Breast epithelium (tissue), 3 donors: Measurements from ENCODE around the gene DPYSL4.

ENCODE experiments used
- POLR2A ChIP-seq: fragments of 450-650 bp; IDR thresholded peaks from one replicate; pipeline ENCODE4 v1.6.1; 2016; ENCODE audit warnings: antibody characterized with exemption, mild to moderate bottlenecking, moderate library complexity
- TF ChIP-seq, protein P1 (sequence below), 3 donors: fragments of 450-650 bp; IDR thresholded peaks; one replicate each; pipeline ENCODE4 v1.5.1; 2016 to 2017; ENCODE audit warnings: antibody characterized with exemption in 3 of 3, mild to moderate bottlenecking in 3 of 3, moderate library complexity in 3 of 3

DNA sequence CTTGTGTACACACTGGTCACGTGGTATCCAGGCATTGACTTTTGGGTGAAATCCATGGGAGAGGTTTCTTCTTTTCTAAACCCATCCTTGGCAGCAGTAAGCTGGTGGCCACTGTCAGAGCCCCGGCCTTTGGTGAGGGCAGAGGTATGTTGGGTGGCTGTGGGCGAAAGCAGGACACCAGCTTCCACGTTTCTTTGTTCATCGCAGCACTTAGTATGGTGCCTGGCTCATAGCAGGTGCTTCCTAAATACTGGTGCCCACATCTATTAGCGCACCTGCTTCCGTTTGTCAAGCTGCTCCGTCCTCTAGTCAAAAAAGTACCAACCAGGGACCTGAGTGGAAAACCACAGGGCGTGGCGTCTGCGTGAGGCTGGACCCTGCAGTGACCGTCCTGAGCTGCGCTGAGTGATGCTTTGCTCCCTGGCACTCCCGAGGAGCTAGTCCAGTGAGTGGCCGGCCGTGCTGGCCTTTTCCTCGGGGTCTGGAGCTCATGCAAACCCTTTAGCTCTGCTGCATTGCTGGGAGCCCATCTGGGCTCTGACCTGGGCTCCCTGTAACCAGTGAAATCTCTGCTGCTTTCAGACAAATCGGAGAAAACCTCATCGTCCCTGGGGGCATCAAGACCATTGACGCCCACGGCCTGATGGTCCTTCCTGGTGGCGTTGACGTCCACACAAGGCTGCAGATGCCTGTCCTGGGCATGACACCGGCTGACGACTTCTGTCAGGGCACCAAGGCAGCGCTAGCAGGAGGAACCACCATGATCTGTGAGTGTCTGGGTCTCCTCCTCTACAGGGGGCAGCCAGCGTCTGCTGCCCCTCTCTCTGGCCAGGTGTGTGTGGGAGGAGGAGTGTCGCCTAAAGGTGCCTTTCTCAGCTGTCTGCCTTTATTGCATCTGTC is 5.6 kb downstream of the DPYSL4 start:
- TF ChIP-seq, protein P1, sequence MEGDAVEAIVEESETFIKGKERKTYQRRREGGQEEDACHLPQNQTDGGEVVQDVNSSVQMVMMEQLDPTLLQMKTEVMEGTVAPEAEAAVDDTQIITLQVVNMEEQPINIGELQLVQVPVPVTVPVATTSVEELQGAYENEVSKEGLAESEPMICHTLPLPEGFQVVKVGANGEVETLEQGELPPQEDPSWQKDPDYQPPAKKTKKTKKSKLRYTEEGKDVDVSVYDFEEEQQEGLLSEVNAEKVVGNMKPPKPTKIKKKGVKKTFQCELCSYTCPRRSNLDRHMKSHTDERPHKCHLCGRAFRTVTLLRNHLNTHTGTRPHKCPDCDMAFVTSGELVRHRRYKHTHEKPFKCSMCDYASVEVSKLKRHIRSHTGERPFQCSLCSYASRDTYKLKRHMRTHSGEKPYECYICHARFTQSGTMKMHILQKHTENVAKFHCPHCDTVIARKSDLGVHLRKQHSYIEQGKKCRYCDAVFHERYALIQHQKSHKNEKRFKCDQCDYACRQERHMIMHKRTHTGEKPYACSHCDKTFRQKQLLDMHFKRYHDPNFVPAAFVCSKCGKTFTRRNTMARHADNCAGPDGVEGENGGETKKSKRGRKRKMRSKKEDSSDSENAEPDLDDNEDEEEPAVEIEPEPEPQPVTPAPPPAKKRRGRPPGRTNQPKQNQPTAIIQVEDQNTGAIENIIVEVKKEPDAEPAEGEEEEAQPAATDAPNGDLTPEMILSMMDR (IDR thresholded peaks at IDR 0.05): no peak
- TF ChIP-seq POLR2A: no peak
